NCI-H748 (cell line): Measurements from ENCODE around the gene ARSA.

Source experiments
- DNase-seq: peaks from one replicate; lab custom pipeline; 2025; ENCODE audit not compliant: unreplicated experiment; lab: John Stamatoyannopoulos, UW

Gene ARSA

DNA sequence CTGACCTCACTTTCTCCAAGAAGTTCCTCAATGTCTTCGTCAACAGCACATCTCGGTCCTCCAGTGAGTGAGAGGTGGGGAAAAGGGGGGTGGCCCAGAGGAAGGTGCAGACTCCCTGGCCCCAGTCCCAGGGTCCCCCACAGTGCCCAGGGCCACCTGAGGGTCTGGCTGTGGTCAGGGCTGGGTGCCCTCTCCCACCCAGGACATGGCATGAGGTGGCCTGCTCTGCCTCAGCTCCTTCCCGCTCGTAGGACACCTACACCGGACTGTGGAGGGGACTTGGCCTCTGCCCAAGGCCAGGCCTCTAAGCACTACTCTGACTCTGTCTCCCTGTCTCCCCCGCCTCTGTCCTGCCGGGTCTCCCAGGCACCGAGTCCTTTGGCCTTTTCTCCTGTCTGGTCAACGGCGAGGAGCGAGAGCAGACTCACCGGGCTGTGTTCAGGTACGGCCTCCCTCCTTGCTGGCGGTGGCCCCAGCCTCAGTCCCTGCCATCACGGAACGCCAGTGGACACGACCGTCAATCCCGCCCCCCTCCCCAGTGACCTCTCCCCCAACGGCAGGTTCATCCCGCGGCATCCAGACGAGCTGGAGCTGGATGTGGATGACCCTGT lies 22.8 kb downstream of the ARSA start:
- DNase-seq = no peak

DNA sequence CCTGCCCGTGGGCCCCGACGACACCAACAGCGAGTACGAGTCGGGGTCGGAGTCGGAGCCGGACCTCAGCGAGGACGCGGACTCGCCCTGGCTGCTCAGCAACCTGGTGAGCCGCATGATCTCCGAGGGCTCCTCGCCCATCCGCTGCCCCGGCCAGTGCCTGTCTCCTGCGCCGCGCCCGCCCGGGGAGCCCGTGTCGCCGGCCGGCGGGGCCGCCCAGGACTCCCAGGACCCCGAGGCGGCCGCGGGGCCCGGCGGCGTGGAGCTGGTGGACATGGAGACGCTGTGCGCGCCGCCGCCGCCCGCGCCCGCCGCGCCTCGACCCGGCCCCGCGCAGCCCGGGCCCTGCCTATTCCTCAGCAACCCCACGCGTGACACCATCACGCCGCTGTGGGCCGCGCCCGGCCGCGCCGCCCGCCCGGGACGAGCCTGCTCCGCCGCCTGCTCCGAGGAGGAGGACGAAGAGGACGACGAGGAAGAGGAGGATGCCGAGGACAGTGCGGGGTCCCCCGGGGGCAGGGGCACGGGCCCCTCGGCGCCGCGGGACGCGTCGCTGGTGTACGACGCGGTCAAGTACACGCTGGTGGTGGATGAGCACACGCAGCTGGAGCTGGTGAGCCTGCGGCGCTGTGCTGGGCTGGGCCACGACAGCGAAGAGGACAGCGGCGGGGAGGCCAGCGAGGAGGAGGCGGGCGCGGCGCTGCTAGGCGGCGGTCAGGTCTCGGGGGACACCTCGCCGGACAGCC lies 23.5 kb downstream of the ARSA start:
- DNase-seq = no peak

DNA sequence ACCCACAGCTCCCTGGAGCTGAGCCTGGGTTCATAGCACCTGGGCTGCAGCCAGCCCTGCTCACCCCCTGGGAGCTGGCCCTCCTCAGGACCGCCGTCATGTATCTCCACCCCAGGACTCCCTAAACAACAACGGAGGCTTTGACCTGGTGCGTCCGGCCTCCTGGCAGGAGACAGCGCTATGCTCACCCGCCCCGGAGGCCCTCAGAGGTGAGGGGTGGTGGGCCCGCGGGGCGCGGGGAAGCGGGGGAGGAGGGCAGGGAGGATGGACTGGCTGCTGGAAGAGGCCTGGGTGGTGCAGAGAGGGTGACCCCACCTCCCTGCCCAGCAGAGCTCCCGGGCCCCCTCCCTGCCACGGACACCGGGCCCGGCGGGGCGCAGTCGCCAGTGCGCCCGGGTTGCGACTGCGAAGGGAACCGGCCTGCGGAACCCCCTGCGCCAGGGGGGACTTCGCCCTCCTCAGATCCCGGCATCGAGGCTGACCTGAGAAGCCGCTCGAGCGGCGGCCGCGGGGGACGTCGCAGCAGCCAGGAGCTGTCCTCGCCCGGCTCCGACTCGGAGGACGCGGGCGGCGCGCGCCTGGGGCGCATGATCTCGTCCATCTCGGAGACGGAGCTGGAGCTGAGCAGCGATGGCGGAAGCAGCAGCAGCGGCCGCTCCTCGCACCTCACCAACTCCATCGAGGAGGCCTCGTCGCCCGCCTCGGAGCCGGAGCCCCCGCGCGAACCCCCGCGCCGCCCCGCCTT lies 24.3 kb downstream of the ARSA start:
- no peak for DNase-seq

DNA sequence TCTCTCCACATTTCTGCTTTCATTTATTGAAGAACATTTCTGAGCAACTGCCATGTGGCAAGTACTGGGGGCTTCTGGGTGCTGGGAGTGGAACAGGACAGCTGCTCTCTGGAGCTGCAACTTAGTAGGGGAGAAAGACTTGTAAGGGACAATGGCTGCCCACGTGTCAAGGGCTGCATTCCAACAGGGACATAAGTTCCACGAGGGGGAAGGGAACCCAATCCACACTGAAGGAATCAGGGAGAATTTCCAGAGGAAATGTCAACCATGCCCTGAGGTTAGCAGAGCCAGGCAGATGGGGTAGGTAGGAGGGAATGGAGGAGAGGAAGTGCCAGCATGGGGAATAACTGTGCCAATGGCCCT lies 25.6 kb downstream of the ARSA start:
- DNase-seq = no peak

DNA sequence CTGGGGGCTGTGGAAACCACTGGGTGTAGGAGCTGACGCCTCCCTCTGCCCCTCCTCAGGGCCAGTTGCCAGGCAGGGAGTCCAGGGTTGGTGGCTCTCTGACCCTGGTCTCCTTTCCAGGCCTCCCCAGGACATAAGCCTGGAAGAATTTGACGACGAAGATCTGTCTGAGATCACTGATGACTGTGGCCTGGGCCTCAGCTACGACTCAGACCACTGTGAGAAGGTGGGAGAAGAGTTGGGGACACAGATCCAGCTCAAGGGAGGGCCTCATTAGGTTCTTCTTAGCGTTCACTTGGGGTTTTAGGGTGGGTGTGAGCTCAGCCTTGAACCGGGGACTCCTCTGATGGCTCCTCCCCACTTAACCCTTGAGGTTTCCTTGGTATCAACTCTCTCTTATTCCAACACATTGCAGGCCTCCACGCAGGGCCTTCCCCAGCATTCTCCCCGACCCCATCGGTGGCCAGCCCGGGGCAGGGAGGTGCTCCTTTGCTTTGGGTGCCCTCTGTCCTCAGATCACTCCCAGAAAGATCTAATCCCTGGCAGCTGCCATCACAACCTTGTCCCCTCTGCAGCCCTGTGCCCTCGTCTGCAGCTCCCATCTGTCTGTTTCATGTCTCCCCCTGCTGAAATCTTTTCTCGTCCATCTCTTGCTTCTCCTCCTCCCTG lies 26.1 kb downstream of the ARSA start:
- no peak for DNase-seq

DNA sequence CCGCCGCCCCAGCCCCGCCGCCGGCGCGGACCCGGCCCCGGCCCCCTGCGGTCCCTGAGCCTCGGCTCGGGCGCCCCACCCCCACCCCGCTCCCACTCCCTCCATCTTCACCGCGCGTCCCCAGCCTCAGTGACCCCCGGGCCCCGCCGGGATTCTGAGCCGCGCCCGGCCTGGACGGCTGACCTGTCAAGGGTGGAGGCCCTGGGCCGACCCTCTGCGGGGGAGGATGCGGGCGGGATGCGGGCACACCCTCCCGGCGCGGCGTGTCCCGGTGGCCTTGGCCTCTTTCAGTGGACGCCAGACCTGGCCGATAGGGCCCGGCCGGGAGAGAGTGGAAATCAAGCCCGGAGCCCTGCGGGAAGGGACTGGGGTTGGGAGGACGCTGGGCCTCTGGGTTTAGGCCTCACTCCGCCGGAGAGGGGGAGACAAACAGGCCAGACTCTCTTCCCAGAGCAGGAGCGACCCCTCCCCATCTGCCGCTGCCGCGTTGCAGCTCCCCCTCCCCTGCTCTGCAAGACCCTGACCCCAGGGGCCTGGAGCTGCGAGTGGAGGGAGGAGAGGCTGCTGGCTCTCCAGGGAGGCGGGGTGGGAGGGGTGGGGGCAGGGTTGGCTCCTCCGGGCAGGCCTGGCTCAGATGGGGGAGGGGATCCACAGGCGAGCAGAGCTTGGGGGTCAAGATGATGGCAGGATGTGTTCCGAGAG lies 26.8 kb downstream of the ARSA start:
- peak; percentile 38 for DNase-seq

DNA sequence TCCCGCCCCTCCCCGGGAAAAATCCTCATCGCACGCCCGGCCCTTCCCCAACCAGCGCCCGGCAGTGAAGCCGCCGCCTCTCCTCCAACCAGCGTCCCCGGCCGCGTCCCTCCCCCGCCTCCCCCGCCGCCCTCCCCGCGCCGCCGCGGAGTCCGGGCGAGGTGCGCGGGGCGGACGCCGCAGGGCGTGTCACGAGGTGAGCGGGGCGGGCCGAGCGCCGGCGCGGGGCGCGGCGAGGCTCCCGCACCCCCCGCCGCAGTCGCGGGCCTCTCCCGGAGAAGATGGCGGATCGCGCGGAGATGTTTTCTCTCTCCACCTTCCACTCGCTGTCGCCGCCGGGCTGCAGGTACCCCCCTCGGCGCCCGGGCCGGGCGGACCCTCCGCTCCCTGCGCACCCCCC lies 27.4 kb downstream of the ARSA start, which contains the start of gene MAPK8IP2:
Gene MAPK8IP2 (plus strand): TSS at position 256 of the 400 bp plus-strand sequence. CDS start 26 bp downstream, at position 282.
- peak; percentile 65 for DNase-seq

DNA sequence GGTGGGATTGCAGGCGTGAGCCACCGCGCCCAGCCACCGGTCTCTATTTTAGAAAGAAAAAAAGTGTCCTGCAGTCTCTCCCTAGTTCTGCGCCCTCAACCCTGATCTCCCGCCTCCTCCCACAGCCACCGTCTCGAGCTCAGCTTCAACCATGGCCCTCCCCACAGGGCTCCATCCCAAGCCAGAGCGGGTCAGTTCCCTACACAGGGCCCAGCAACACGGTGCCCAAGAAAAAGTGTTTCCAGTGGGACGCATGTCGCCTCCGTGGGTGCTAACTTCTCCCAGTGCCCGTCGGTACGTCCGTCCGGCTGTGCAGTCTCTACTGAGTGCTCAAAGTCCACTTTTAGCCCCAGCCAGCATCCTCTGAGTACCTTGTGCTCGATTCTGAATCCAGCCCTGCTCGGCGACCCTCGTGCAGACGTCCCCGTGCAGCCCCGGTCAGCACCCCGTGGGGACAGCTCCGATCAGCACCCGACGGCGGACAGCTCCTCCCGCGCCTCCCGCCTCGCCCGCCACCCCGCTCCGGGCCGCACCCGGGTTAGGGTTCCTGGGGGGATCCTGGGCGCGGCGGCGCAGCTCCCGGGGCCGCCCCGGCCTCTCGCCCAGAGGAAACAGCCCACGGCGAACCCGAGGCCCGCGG lies 28.0 kb downstream of the ARSA start:
- DNase-seq = peak; percentile 53

DNA sequence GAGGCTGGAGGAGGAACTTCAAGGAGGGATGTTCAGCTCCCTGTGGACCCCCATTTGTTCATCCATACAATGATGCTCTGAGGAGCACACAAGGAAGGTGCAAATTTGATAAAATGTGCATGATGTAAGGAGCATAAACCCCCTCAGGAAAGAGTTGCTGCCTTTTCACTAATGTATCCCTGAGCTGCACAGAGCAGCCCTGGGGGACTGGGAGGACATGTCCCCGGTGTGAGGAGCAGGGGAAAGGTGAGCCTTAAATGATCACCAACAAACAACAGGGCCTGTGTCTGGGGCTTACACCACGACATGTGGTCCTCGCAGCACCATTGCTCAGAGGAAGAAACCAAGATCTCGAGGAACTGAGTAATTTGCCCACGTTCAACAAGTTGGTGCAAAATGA lies 30.9 kb downstream of the ARSA start:
- no peak for DNase-seq

DNA sequence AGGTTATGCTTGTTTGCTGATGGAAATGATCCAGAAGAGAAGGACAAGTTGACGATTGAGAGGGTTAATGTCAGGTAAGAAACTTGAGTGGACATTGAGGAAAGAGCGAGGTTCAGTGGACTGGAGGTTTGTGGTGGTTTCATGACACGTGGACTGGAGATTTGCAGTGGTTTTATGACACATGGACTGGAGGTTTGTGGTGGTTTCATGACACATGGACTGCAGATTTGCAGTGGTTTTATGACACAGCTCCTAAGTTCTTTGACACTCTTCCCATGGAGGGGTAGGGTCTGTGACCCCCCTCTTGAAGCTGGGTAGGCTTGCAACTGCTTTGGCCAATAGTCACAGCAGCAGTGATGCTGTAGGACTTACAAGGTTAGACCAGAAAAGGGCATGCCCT lies 32.8 kb downstream of the ARSA start:
- DNase-seq = no peak

DNA sequence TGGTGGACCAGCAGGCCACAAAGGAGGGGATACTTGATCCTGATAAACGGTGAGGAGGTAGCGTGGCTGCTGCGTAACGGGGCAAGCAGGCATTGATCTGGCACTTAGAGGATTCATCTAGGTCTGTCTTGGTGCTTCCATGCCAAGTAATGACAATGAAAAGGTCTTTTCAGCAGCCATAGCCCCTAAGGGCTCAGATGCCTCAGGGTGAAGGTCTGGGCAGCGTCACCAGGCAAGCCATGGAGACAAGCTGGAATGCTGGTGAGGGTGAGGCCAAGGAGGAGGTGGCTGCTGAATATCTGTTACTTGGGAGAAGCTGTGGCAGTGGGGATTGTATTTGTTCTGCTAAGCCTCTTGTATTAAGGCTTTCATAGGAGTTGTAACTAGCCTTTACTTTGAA lies 40.5 kb downstream of the ARSA start:
- DNase-seq = no peak

DNA sequence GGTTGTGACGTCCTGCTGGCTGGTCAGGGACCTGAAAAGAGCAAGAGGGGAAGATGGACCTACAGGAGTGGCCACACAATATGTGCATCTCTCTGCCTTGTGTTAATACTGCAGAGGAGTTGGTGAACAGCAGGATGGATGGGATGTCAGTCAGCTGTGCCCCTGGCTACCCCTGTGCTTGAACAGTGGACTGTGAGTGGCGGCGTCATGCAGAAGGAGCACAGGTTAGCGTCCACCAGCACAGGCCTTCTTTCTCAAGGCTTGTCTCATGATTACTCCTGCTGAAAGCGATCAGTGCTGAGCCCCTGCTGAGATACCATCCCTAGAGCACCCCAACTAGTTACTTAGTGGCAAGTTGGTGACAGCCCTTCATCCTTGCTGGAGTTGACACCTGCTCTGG lies 41.5 kb downstream of the ARSA start:
- DNase-seq = no peak

DNA sequence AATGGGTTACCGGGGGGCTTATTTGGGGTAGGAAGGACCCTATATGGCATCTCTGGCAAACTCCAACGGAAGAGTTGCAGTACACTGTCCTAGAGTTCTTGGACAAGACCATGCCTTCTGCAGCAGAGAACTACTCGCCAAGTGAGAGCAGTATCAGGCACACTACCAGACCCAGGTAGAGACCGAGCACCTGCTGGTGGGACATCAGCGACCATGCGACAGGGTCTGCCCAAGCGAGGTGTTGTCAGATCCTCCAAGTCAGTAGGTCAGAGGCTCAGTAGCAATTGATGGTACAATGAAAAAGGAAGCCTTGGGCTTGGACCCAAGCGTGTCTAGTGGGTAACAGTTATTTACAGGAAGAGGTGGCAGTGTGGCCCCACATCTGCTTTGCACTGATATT lies 42.2 kb downstream of the ARSA start:
- DNase-seq = no peak

DNA sequence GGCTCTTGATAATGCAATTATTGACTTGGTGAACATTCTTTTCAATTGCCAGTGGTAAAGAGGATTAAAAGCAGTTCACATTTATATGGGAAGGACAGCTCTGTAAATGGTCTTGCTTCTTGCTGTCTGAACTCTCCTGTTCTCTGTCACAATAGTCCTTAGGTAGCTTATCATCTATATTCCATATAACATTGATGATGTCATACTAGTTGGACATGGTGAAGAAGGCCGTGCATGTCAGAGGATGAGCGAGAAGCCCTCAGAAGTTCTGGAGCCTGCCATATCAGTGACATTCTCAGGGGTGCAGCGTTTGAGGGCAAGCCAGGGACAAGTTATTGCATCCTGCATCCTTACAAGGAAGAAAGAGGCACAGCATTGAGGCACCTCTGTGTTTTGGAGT lies 42.7 kb downstream of the ARSA start:
- DNase-seq = no peak

DNA sequence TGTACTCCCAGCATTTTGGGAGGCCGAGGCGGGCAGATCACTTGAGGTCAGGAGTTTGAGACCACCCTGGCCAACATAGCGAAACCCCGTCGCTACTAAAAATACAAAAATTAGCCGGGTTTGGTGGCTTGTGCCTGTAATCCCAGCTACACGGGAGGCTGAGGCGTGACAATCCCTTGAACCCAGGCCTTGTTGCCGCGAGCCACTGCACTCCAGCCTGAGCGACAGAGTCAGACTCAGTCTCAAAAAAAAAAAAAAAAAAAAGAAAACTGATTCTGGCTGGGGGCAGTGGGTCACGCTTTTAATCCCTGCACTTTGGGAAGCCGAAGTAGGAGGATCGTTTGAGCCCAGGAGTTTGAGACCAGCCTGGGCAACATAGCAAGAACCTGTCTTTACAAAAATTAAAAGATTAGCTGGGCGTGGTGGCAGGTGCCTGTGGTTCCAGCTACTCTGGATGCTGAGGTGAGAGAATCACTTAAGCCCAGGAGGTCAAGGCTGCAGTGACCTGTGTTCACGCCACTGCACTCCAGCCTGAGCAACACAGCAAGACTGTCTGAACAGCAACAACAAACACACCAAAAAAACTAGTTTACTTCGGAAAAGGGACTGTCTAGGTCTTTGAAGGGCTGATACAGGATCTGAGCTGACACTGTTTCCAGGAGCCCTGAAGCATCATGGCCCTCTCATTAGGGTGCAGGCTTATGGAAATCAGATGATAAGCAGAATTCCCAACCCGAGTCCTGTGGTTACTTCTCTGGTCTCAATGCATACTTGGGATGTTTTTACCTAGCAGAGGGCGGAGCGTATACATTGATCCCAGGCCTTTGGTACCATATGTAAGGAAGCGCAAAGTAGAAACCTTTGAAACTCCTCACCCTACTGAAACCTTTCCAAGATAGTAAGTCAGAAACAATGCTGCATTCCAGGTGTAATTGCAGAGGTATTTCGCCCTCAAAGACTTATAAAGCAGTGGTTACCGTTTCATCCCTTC lies 43.6 kb downstream of the ARSA start:
- no peak for DNase-seq

DNA sequence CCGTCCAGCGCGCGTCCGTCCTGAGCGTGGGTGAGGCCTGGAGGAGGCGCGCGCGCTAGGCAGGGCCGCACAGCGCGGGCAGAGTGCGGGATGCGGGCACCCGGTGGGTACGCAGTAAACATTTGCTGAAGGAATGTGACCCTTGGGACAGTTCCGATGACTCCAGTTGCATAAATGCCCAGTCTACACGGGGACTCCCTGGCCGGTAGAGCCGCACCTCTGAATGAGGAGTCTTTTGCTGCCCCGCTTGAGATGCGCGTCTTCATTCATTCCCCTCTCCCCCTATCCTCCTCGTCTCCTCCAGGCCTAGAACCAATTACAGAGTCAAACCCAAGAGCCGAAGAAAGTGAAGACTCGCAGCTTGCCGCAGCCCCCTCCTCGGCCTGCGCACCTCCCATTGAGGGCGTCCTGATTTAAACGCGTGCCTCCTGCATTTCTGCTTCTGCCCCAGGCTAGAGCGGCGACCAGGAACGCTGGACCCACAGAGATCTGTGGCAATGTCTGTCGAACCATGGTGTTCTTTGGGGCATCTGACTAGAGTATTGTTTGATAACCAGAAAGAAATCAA lies 44.6 kb downstream of the ARSA start:
- DNase-seq = no peak

DNA sequence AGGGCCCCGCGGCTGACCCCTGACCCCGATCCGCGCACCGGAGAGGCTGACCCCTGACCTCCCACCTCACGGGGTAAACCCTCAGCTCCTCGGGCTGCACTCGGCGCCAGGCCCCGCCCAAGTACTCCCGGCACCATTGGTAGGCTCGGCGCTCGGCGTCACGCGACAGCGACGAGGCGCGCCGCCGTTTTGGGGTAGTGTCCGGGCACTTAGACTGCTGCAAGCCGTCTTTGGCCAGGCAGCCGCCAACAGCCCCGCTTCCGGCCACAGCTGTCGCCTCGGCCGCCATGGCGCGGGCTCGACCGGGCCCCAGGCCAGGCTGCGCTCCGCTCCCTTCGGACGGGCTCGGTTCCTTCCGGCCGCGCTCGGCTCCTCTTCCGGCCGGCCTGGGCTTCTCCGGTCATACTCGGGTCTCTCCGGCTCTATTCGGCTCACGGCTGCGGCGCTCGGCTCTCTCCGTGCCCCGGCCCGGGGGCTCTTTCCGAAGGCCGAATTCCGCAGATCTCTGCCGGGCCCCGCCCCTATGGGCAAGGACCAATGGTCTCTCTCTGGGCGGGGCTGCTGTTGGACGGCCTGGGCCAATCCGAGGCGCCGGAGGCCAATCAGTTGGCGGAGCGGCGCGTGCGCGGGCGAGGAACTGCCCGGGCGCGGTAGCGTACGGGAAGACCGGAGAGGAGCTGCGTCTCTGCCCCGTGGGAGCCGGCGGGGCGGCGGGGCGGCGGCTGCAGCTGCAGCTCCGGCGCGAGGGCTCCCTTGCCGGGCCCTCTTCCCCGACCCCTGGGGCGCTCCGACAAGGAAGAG lies 45.3 kb downstream of the ARSA start, which contains the start of gene CHKB:
Gene CHKB (minus strand): TSS at position 357 of the 801 bp plus-strand sequence. CDS start 68 bp downstream, at position 289.
- DNase-seq = peak; percentile 99

DNA sequence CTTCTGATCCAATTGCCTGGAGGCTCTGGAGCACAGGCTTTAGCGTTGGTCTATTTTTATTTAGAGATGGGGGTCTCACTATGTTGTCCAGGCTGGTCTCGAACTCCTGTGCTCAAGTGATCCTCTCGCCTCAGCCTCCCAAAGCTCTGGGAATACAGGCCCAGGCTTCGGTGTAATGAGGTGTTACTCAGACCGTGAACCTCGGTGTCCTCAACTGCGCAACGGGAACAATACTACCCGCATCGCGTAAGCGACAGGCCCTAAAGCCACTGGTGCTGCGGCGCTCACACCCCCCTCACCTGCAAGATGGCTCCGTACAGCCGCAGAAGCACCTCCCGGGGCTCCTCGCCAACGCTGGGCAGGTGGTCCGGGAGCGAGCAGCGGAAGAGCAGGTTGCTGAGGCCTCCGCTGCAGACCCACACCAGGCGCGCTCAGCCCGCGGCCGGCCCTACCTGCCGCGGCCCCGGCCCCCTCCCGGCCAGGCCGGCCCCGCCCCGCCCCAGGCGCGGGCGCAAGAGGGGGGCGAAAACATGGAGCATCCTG lies 45.9 kb downstream of the ARSA start:
- peak; percentile 83 for DNase-seq
